GM12874 (cell line): ENCODE data around the gene ENTPD1.
A peak's percentile ranks its signal among the peaks of the same experiment; 100 is the strongest.

Experiments used
- CTCF ChIP-seq: IDR thresholded peaks from 2 replicates; pipeline ENCODE4 v1.5.1; 2011; ENCODE audit warnings: low read depth, mild to moderate bottlenecking, control low read depth, low read length, moderate library complexity; ENCODE audit not compliant: insufficient read depth

Gene ENTPD1

GRCh38 chr10:95729323-95730055 is 26.5 kb upstream of the ENTPD1 start:
- TF ChIP-seq CTCF, result no peak

DNA sequence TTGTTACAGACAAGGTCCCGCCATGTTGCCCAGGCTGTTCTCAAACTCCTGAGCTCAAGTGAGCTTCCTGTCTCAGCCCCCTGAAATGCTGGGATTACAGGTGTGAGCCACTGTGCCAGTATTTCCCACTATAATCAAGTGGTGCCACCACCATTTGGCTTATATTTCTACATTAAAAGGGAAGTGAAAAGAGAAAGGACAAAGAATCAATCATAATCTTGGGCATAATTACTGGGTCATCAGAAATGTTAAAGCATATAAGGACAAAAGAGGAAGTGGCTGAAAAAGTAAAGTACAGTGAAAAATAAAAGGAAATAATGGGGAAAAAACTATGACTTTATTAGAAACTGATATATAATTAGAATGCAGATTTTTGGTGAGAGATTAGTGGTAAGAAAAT is 25.7 kb upstream of the ENTPD1 start:
- TF ChIP-seq CTCF, result no peak

- TF ChIP-seq CTCF, result no peak
These were observed 16.9 kb upstream of the ENTPD1 start for GRCh38 chr10:95739056-95739455.

- peak; percentile 44; the same call in 1 of the 2 replicates for TF ChIP-seq CTCF
These were observed 14.0 kb upstream of the ENTPD1 start for GRCh38 chr10:95741807-95742467.

GRCh38 chr10:95742485-95742884 is 13.5 kb upstream of the ENTPD1 start:
- no peak for TF ChIP-seq CTCF

- no peak for TF ChIP-seq CTCF
These were observed 12.9 kb upstream of the ENTPD1 start for GRCh38 chr10:95742962-95743535.

DNA sequence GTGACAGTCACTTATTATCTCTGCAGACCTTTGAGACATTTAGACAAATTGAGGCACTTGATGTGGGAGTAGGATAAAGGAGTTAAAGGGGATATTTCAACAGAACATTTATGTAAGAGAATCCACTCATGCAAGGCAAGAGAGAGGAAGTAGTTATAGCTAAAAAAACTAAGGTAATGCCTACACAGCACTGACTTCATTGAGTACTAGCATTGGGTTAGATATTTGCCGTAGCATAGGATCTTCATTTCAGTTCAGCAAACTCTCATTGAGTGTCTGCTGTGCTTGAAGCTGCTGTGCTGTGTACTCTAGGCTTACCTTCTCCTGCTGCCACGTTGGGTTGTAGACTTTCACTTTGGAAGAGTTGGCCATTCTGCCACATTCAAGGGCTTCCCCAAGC is 10.5 kb upstream of the ENTPD1 start:
- TF ChIP-seq CTCF, result no peak
